DOHH2 (cell line): ENCODE results near the gene WDFY3.

Experiments
- CTCF ChIP-seq: fragments of 200-600 bp; sonication (generic); IDR thresholded peaks from one replicate; pipeline ENCODE4 v1.5.1; 2014; ENCODE audit warnings: antibody characterized with exemption, mild to moderate bottlenecking, low read depth, low read length; ENCODE audit not compliant: poor library complexity, severe bottlenecking
- EZH2phosphoT487 ChIP-seq: fragments of 200-600 bp; sonication (generic); IDR thresholded peaks from 2 replicates; pipeline ENCODE4 v1.6.1; 2017; ENCODE audit warnings: borderline replicate concordance, mild to moderate bottlenecking, antibody characterized with exemption, low read length, moderate library complexity, mixed read lengths

GRCh38 chr4:84792366-84793301 is 173.9 kb downstream of the WDFY3 start:
- no peak for TF ChIP-seq CTCF
- no peak for TF ChIP-seq EZH2phosphoT487
